HEK293 (cell line): ENCODE data around the gene CPLX1.

ENCODE experiments used
- CTCF ChIA-PET: fragments of 350-600 bp; formaldehyde crosslinking; extraction: SDS; loops from one replicate; lab custom pipeline; 2021; ENCODE audit warnings: antibody characterized with exemption; lab: Yijun Ruan, JAX
- POLR2A ChIA-PET: fragments of 300-600 bp; formaldehyde crosslinking; extraction: SDS; loops from one replicate; lab custom pipeline; 2020; ENCODE audit warnings: antibody characterized with exemption, inconsistent platforms; lab: Yijun Ruan, JAX
- H3K27ac ChIP-seq: fragments of 200-500 bp; sonication (Bioruptor generic); 2 replicates; pipeline ENCODE4 v1.5.1; 2014; ENCODE audit warnings: low read depth, low read length, control low read depth, inconsistent platforms; ENCODE audit errors: extremely low read depth
- H3K36me3 ChIP-seq, 2 experiments: fragments of 200-500 bp in 1 of 2; sonication (Bioruptor generic) in 1 of 2; 1 replicate in 1 of 2; 2 replicates in 1 of 2; pipeline ENCODE4 v1.5.1; 2014 to 2017; ENCODE audit warnings: inconsistent platforms in 2 of 2, low read length in 2 of 2; ENCODE audit not compliant: control insufficient read depth in 2 of 2, insufficient read depth in 1 of 2
- H3K4me1 ChIP-seq: fragments of 200-500 bp; sonication (Bioruptor generic); 2 replicates; pipeline ENCODE4 v1.5.1; 2014; ENCODE audit warnings: mild to moderate bottlenecking, low read length, inconsistent platforms; ENCODE audit not compliant: control insufficient read depth, insufficient read depth
- H3K4me3 ChIP-seq: 2 replicates; pipeline ENCODE4 v1.5.1; 2011; ENCODE audit warnings: low read depth, mild to moderate bottlenecking, control low read depth, low read length, moderate library complexity
- H3K9me3 ChIP-seq: fragments of 200-500 bp; sonication (Bioruptor generic); 2 replicates; pipeline ENCODE4 v1.5.1; 2014; ENCODE audit warnings: low read depth, low read length, inconsistent platforms; ENCODE audit not compliant: control insufficient read depth, insufficient read depth
- EGR2 ChIP-seq: fragments of 450-650 bp; formaldehyde crosslinking; IDR thresholded peaks from 2 replicates; pipeline ENCODE4 v1.5.1; 2016; ENCODE audit warnings: low read depth, missing biosample characterization, missing genetic modification characterization
- INSM2 ChIP-seq: fragments of 450-650 bp; formaldehyde crosslinking; IDR thresholded peaks from 2 replicates; pipeline ENCODE4 v1.5.1; 2016; ENCODE audit warnings: missing biosample characterization, missing genetic modification characterization
- KLF1 ChIP-seq: fragments of 450-650 bp; formaldehyde crosslinking; IDR thresholded peaks from 2 replicates; pipeline ENCODE4 v1.5.1; 2016; ENCODE audit warnings: missing biosample characterization, missing genetic modification characterization
- PRDM4 ChIP-seq: fragments of 450-650 bp; formaldehyde crosslinking; IDR thresholded peaks from 2 replicates; pipeline ENCODE4 v1.5.1; 2017; ENCODE audit warnings: missing biosample characterization, missing genetic modification characterization
- PRDM6 ChIP-seq: fragments of 450-650 bp; formaldehyde crosslinking; IDR thresholded peaks from 2 replicates; pipeline ENCODE4 v1.5.1; 2017; ENCODE audit warnings: missing biosample characterization, missing genetic modification characterization
- TRIM28 ChIP-seq: IDR thresholded peaks from 2 replicates; pipeline ENCODE4 v1.6.1; 2011; ENCODE audit warnings: low read length, control low read depth, borderline replicate concordance
- ZBTB8A ChIP-seq: fragments of 450-650 bp; formaldehyde crosslinking; IDR thresholded peaks from 2 replicates; pipeline ENCODE4 v1.5.1; 2016; ENCODE audit warnings: missing biosample characterization, missing genetic modification characterization
- ZIC2 ChIP-seq: fragments of 450-650 bp; formaldehyde crosslinking; IDR thresholded peaks from 2 replicates; pipeline ENCODE4 v1.5.1; 2016; ENCODE audit warnings: missing biosample characterization, missing genetic modification characterization
- ZNF10 ChIP-seq: fragments of 450-650 bp; formaldehyde crosslinking; IDR thresholded peaks from 2 replicates; pipeline ENCODE4 v1.5.1; 2017; ENCODE audit warnings: missing biosample characterization, missing genetic modification characterization
- ZNF121 ChIP-seq: fragments of 450-650 bp; formaldehyde crosslinking; IDR thresholded peaks from 2 replicates; pipeline ENCODE4 v1.5.1; 2016; ENCODE audit warnings: missing biosample characterization, missing genetic modification characterization
- ZNF221 ChIP-seq: fragments of 450-650 bp; formaldehyde crosslinking; IDR thresholded peaks from 2 replicates; pipeline ENCODE4 v1.5.1; 2017; ENCODE audit warnings: missing biosample characterization, missing genetic modification characterization, borderline replicate concordance
- ZNF26 ChIP-seq: fragments of 450-650 bp; formaldehyde crosslinking; IDR thresholded peaks from 2 replicates; pipeline ENCODE4 v1.5.1; 2016; ENCODE audit warnings: missing biosample characterization, missing genetic modification characterization
- ZNF423 ChIP-seq: fragments of 450-650 bp; formaldehyde crosslinking; IDR thresholded peaks from 2 replicates; pipeline ENCODE4 v1.5.1; 2016; ENCODE audit warnings: missing biosample characterization, missing genetic modification characterization
- ZNF548 ChIP-seq: fragments of 450-650 bp; formaldehyde crosslinking; IDR thresholded peaks from 2 replicates; pipeline ENCODE4 v1.5.1; 2016; ENCODE audit warnings: missing biosample characterization, missing genetic modification characterization
- ZNF580 ChIP-seq: fragments of 450-650 bp; formaldehyde crosslinking; IDR thresholded peaks from 2 replicates; pipeline ENCODE4 v1.5.1; 2016; ENCODE audit warnings: missing biosample characterization, missing genetic modification characterization
- ZNF585B ChIP-seq: fragments of 450-650 bp; formaldehyde crosslinking; IDR thresholded peaks from 2 replicates; pipeline ENCODE4 v1.5.1; 2016; ENCODE audit warnings: missing biosample characterization, missing genetic modification characterization
- ZNF654 ChIP-seq: fragments of 450-650 bp; formaldehyde crosslinking; IDR thresholded peaks from 2 replicates; pipeline ENCODE4 v1.5.1; 2016; ENCODE audit warnings: low read depth, missing biosample characterization, missing genetic modification characterization
- ZNF707 ChIP-seq: fragments of 450-650 bp; formaldehyde crosslinking; IDR thresholded peaks from 2 replicates; pipeline ENCODE4 v1.5.1; 2016; ENCODE audit warnings: missing biosample characterization, missing genetic modification characterization
- ZSCAN16 ChIP-seq: fragments of 450-650 bp; formaldehyde crosslinking; IDR thresholded peaks from 2 replicates; pipeline ENCODE4 v1.5.1; 2016; ENCODE audit warnings: missing biosample characterization, missing genetic modification characterization
- ZSCAN23 ChIP-seq: fragments of 450-650 bp; formaldehyde crosslinking; IDR thresholded peaks from 2 replicates; pipeline ENCODE4 v1.5.1; 2016; ENCODE audit warnings: missing biosample characterization, missing genetic modification characterization
- ZSCAN4 ChIP-seq: fragments of 450-650 bp; formaldehyde crosslinking; IDR thresholded peaks from 2 replicates; pipeline ENCODE4 v1.5.1; 2017; ENCODE audit warnings: missing biosample characterization, missing genetic modification characterization

Gene CPLX1

GRCh38 chr4:870951-871350 is 45.0 kb upstream of the CPLX1 start:
- Histone ChIP-seq H3K4me3 (no peak overlapping the region), H3K9me3 (no peaks in the 10 kb centered on the region), H3K36me3 (peaks cover 0 to 85% of the 10 kb centered on the region in 2 experiments; a peak in 1 of 3 replicates), H3K4me1 (no peaks in the 10 kb centered on the region), H3K27ac (no peak overlapping the region)
- POLR2A ChIA-PET = no interaction called here
- TF ChIP-seq ZIC2 (peak; percentile 71), ZNF548 (tag by site-specific recombination) (no peak), ZNF121 (tag by site-specific recombination) (no peak), ZSCAN23 (tag by site-specific recombination) (no peak), ZNF585B (tag by site-specific recombination) (no peak), ZNF423 (tag by site-specific recombination) (no peak), ZNF580 (tag by site-specific recombination) (no peak), PRDM6 (no peak)
- CTCF ChIA-PET = no interaction called here

- H3K9me3 ChIP-seq = no peaks in the 10 kb centered on the region
- H3K4me1 ChIP-seq = no peaks in the 10 kb centered on the region
- POLR2A ChIA-PET = no interaction called here
- TF ChIP-seq ZNF707 (tag by site-specific recombination) (no peak), ZSCAN23 (tag by site-specific recombination) (no peak), INSM2 (tag by site-specific recombination) (no peak), TRIM28 (no peak), ZNF585B (tag by site-specific recombination) (no peak), PRDM4 (tag by site-specific recombination) (no peak), ZSCAN4 (tag by site-specific recombination) (peak; percentile 72), EGR2 (tag by site-specific recombination) (no peak)
- TF ChIP-seq, all 188 proteins: peak for 1
- CTCF ChIA-PET = no interaction called here
- Histone ChIP-seq H3K36me3 (peaks cover 0 to 85% of the 10 kb centered on the region in 2 experiments; a peak in 1 of 3 replicates), H3K27ac (no peak overlapping the region), H3K4me3 (no peak overlapping the region)
Observed at GRCh38 chr4:869776-870175, 43.8 kb upstream of the CPLX1 start.

- H3K4me3 ChIP-seq = no peak overlapping the region
- ChIA-PET POLR2A (no interaction called here), CTCF (no interaction called here)
- no peaks in the 10 kb centered on the region for H3K9me3 ChIP-seq
- H3K36me3 ChIP-seq = peaks cover 0 to 79% of the 10 kb centered on the region in 2 experiments; a peak in 2 of 3 replicates
- no peaks in the 10 kb centered on the region for H3K4me1 ChIP-seq
- no peak overlapping the region for H3K27ac ChIP-seq
- TF ChIP-seq ZNF10 (tag by site-specific recombination) = no peak
- TF ChIP-seq ZSCAN16 = no peak
- TF ChIP-seq EGR2 (tag by site-specific recombination) = no peak
- no peak for TF ChIP-seq ZNF654
- no peak for TF ChIP-seq ZNF26
- no peak for TF ChIP-seq ZBTB8A (tag by site-specific recombination)
- TF ChIP-seq PRDM4 (tag by site-specific recombination) = no peak
- TF ChIP-seq ZNF221 = no peak
- no peak for TF ChIP-seq KLF1 (tag by site-specific recombination)
Observed at GRCh38 chr4:868421-868820, 42.5 kb upstream of the CPLX1 start.
